Adrenal gland (tissue), 12 donors: Measurements from ENCODE around the gene MAB21L2. TPM values are rescaled to one million over a fixed set of nuclear protein-coding genes. Genes with fewer than 3 reads are reported as not detected.

Experiments used
- DNase-seq, 7 donors: peaks; one replicate each; pipeline ENCODE4 v3.0.0-alpha.2; 2019 to 2020
- H3K27ac ChIP-seq, 5 donors: fragments of 200-600 bp; sonication (generic) in 4 of 5; 1 replicate in 3 of 5; 2 replicates in 2 of 5; pipeline versions ENCODE4 v1.5.1 to v1.8.0; 2016 to 2020; ENCODE audit warnings: mild to moderate bottlenecking in 1 of 5
- H3K27me3 ChIP-seq: fragments of 200-600 bp; 2 replicates; pipeline ENCODE4 v1.8.0; 2021
- H3K36me3 ChIP-seq, 2 donors: fragments of 200-600 bp; replicated peaks in 1 of 2; 1 replicate in 1 of 2; 2 replicates in 1 of 2; pipeline versions ENCODE4 v1.5.1 to v1.8.0; 2018 to 2022
- H3K4me1 ChIP-seq, 2 donors: fragments of 200-600 bp; replicated peaks in 1 of 2; 1 replicate in 1 of 2; 2 replicates in 1 of 2; pipeline versions ENCODE4 v1.5.1 to v1.8.0; 2018 to 2021
- H3K4me3 ChIP-seq, 4 donors: fragments of 200-600 bp; sonication (generic) in 3 of 4; one replicate each; pipeline ENCODE4 v1.5.1; 2016 to 2018
- H3K9me3 ChIP-seq, 3 donors: fragments of 200-600 bp; sonication (generic) in 1 of 3; replicated peaks in 1 of 3; 1 replicate in 2 of 3; 2 replicates in 1 of 3; pipeline versions ENCODE4 v1.5.1 to v1.8.0; 2016 to 2021
- POLR2A ChIP-seq, 2 donors: fragments of 450-650 bp; IDR thresholded peaks; one replicate each; pipeline ENCODE4 v1.6.1; 2017; ENCODE audit warnings: antibody characterized with exemption in 2 of 2, mild to moderate bottlenecking in 2 of 2, moderate library complexity in 1 of 2
- WGBS, 4 donors: extraction: QIAGEN DNeasy Blood & Tissue Kit in 2 of 4; methylation state at CpG; one replicate each; pipeline versions ENCODE4 v1.1.5 to v1.1.7; 2013 to 2017; 5-methylcytosine and 5-hydroxymethylcytosine counted together
- intact Hi-C, 2 donors: fragments of 100-400 bp; cut with DNase I; formaldehyde crosslinking; loops; one replicate each; pipeline versions ENCODE4 v1.14.1 to v1.15.0; 2022 to 2023
- polyA plus RNA-seq, 3 donors: library from polyadenylated mRNA; stranded (reverse); fragments of 200-250 nt in 2 of 3; fragments of 350-450 nt in 1 of 3; fragmentation: Illumina TruSeq in 1 of 3; extraction: RNeasy Lipid Tissue Mini Kit (QIAGEN cat#74804) in 1 of 3; gene quantifications; one replicate each; pipeline ENCODE4 v1.2.3, GENCODE V29; 2013 to 2014
- total RNA-seq, 9 donors: library from RNA; depleted of rRNA in 4 of 9; stranded (reverse); fragments of >200 nt in 4 of 9; fragments of 120-200 nt in 1 of 9; fragmentation: NEBNext Ultra II Directional in 1 of 9; extraction: Animal tissue kit (Norgen Biotek cat#: 25700) in 1 of 9; gene quantifications; one replicate each; pipeline versions ENCODE4 v1.1.0 to v1.2.4, GENCODE V29; 2013 to 2023
- TF ChIP-seq, protein P1 (sequence below), 6 experiments: fragments of 450-650 bp in 4 of 6; fragments of 200-600 bp in 2 of 6; sonication (generic) in 1 of 6; IDR thresholded peaks; 1 replicate in 5 of 6; 2 replicates in 1 of 6; pipeline versions ENCODE4 v1.5.1 to v1.8.0; 2016 to 2021; ENCODE audit warnings: antibody characterized with exemption in 6 of 6, mild to moderate bottlenecking in 2 of 6, moderate library complexity in 1 of 6
- donor health status: healthy with polysubstance abuse.
- donor health status: Bipolar disorder and iron deficiency.
- donor health status: DM: yes; HTN: yes; CAD: no.
- donor health status: DM: no; HTN: no; CAD: no.
- donor health status: DM: no; HTN: no; CAD: no.
- donor health status: DM: yes; HTN: yes; CAD: no.

Gene MAB21L2
- total and polyA plus RNA-seq, 12 donors = 0.31 to 7.5 (median 3.3) TPM; not detected in 4

DNA sequence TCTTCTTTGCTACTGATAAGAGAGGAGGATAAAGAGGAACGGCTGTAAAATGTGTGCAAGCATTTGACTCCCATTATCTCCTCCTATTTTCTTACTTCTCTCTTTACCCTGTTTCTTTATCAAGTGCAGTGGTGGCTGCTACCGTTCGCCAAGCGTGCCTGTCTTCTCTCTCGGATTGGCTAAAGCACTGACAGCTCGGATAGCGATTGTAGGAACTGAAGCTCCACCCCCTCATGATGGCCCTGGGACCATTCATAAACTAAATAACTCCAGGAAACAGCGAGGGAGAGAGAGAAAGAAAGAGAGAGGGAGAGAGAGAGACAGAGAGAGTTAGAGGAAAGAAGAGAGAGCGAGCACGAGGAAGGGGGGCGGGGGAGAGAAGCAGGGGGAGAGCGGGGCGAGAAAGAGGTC is 305 bp upstream of the MAB21L2 start:
- H3K27ac ChIP-seq = no peak overlapping the region
- DNase-seq = peak in 1 of 7 donors; percentile 85
- H3K27me3 ChIP-seq = no peaks in the 10 kb centered on the region
- intact Hi-C loops = no loop called here
- WGBS, 4 donors = 79 to 87% (median 85%) methylated on average over 13 of the region's 13 CpGs
- H3K36me3 ChIP-seq = no peaks in the 10 kb centered on the region
- H3K9me3 ChIP-seq = no peaks in the 10 kb centered on the region
- TF ChIP-seq, protein P1, sequence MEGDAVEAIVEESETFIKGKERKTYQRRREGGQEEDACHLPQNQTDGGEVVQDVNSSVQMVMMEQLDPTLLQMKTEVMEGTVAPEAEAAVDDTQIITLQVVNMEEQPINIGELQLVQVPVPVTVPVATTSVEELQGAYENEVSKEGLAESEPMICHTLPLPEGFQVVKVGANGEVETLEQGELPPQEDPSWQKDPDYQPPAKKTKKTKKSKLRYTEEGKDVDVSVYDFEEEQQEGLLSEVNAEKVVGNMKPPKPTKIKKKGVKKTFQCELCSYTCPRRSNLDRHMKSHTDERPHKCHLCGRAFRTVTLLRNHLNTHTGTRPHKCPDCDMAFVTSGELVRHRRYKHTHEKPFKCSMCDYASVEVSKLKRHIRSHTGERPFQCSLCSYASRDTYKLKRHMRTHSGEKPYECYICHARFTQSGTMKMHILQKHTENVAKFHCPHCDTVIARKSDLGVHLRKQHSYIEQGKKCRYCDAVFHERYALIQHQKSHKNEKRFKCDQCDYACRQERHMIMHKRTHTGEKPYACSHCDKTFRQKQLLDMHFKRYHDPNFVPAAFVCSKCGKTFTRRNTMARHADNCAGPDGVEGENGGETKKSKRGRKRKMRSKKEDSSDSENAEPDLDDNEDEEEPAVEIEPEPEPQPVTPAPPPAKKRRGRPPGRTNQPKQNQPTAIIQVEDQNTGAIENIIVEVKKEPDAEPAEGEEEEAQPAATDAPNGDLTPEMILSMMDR (IDR thresholded peaks at IDR 0.05) = no peak
- TF ChIP-seq POLR2A (IDR thresholded peaks at IDR 0.05) = no peak
- no peak overlapping the region for H3K4me3 ChIP-seq
- H3K4me1 ChIP-seq = no peaks in the 10 kb centered on the region

GRCh38 chr4:150582873-150583286 is 929 bp downstream of the MAB21L2 start:
- TF ChIP-seq, protein P1 (IDR thresholded peaks at IDR 0.05) = no peak
- no peak for TF ChIP-seq POLR2A (IDR thresholded peaks at IDR 0.05)
- H3K27ac ChIP-seq = peak overlapping the region in 1 of 5 donors; percentile 35
- intact Hi-C loops = no loop called here
- DNase-seq = peak in 1 of 7 donors; percentile 60
- peak overlapping the region in 1 of 4 donors; percentile 28 for H3K4me3 ChIP-seq
- H3K4me1 ChIP-seq = no peaks in the 10 kb centered on the region
- no peaks in the 10 kb centered on the region for H3K27me3 ChIP-seq
- H3K36me3 ChIP-seq = no peaks in the 10 kb centered on the region
- WGBS, 4 donors = 69 to 78% (median 71%) methylated on average over 24 to 32 of the region's 32 CpGs
- no peaks in the 10 kb centered on the region for H3K9me3 ChIP-seq

DNA sequence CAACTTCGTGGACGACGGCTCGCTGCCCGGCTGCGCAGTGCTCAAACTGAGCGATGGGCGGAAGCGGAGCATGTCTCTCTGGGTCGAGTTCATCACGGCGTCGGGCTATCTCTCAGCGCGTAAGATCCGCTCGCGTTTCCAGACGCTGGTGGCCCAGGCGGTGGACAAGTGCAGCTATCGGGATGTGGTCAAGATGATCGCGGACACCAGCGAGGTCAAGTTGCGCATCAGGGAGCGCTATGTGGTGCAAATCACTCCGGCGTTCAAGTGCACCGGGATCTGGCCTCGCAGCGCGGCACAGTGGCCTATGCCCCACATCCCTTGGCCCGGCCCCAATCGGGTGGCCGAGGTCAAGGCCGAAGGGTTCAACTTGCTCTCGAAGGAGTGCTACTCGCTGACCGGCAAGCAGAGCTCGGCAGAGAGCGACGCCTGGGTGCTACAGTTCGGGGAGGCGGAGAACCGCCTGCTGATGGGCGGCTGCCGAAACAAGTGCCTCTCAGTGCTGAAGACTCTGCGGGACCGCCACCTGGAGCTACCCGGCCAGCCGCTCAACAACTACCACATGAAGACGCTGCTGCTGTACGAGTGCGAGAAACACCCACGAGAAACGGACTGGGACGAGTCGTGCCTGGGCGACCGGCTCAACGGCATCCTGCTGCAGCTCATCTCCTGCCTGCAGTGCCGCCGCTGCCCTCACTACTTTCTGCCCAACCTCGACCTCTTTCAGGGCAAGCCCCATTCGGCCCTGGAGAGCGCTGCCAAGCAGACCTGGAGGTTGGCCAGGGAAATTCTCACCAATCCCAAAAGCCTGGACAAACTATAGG is 1.5 kb downstream of the MAB21L2 start:
- no peaks in the 10 kb centered on the region for H3K36me3 ChIP-seq
- no peaks in the 10 kb centered on the region for H3K27me3 ChIP-seq
- no peak for TF ChIP-seq POLR2A (IDR thresholded peaks at IDR 0.05)
- TF ChIP-seq, protein P1 (IDR thresholded peaks at IDR 0.05) = no peak
- 56 to 74% (median 60%) methylated on average over 22 to 66 of the region's 66 CpGs for WGBS, 4 donors
- H3K4me1 ChIP-seq = no peaks in the 10 kb centered on the region
- H3K9me3 ChIP-seq = no peaks in the 10 kb centered on the region
- DNase-seq = peak in 2 of 7 donors; percentile 30 to 77
- peak overlapping the region in 1 of 4 donors; percentile 28 for H3K4me3 ChIP-seq
- peak overlapping the region in 1 of 5 donors; percentile 35 for H3K27ac ChIP-seq
- intact Hi-C loops = no loop called here

- H3K9me3 ChIP-seq = no peaks in the 10 kb centered on the region
- intact Hi-C loops = no loop called here
- DNase-seq = no peak
- no peaks in the 10 kb centered on the region for H3K4me1 ChIP-seq
- H3K27me3 ChIP-seq = no peaks in the 10 kb centered on the region
- no peaks in the 10 kb centered on the region for H3K36me3 ChIP-seq
- 81 to 90% (median 84%) methylated on average over 11 of the region's 11 CpGs for WGBS, 4 donors
- H3K27ac ChIP-seq = peak overlapping the region in 1 of 5 donors; percentile 35
- TF ChIP-seq, protein P1 (IDR thresholded peaks at IDR 0.05) = no peak
- TF ChIP-seq POLR2A (IDR thresholded peaks at IDR 0.05) = no peak
- H3K4me3 ChIP-seq = no peak overlapping the region
Observed at GRCh38 chr4:150584111-150584915, 2.4 kb downstream of the MAB21L2 start.
